ENCODE results near the gene KDM5A. TPM values are rescaled to one million over a fixed set of nuclear protein-coding genes. Genes with fewer than 3 reads are reported as not detected.
"Not testable (repeated sequence)": the region's sequence is repeated elsewhere in the genome, so short reads cannot be mapped to it uniquely, and the experiment has no call there.

KDM5A gene
- total and polyA plus RNA-seq, 10 of the 15 experiments (the other 5 are each of a cell fraction or from before 2014, with no cell fraction given): 9.0 to 59.9 (median 27.7) TPM

DNA sequence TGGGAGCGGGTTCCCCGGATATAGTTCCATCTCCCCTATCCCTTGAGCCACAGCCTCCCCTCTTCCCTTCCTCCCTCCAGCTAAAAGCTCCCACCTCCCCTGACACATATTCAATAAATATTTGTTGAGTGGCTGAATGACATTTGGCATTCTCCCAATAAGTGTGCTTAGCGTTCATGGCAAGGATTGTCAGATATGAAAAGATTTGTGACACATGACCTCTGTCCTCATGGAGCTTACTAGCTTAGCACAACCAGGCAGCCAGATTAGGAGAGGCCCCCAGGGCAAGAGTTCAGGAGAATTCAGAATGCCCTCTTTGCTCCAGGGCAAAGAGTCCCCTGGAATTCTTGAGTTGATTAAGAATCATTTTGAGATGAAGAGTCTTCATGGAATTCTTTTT is 152.7 kb downstream of the KDM5A start:
- no peaks in the 10 kb centered on the region for H3K36me3 ChIP-seq (ENCODE audit: control insufficient read depth in 2 of 2, insufficient read depth in 2 of 2, low read length in 1 of 2)
- CTCF ChIA-PET: no interaction called here
- SMC1A ChIA-PET (ENCODE audit: uncharacterized antibody, unreplicated experiment): interaction anchor here (0.7 kb wide), 1 partner anchor 14 kb away, joined by 3 read pairs; no protein-coding TSS in a partner anchor
- no peak for FAIRE-seq
- intact Hi-C loops (cut with micrococcal nuclease; ENCODE audit: unreplicated experiment): no loop called here
- 88% methylated on average over 3 of the region's 3 CpGs for WGBS (ENCODE audit: insufficient coverage, insufficient replicate concordance, low lambda C conversion rate, missing lambda C conversion rate)
- no TSS peak for BruUV-seq (replicated peaks)
- no peak overlapping the region for H3K4me3 ChIP-seq
- RAD21 ChIA-PET (ENCODE audit: unreplicated experiment): no interaction called here
- H3K79me2 ChIP-seq (ENCODE audit: control insufficient read depth, insufficient read depth, low read length): no peaks in the 10 kb centered on the region
- no peak for DNase-seq (ENCODE audit: low read depth, low spot score)
- POLR2A ChIA-PET: no interaction called here
- H3K4me2 ChIP-seq (ENCODE audit: control insufficient read depth, insufficient read depth): no peak overlapping the region
- H3K27me3 ChIP-seq (replicated peaks in 1 of 2; ENCODE audit: control insufficient read depth in 2 of 2, insufficient read depth in 2 of 2, low read length in 1 of 2): no peaks in the 10 kb centered on the region
- peaks cover 6% of the 10 kb centered on the region; the same call in 2 of the 3 replicates for H3K9me3 ChIP-seq (replicated peaks; ENCODE audit: control insufficient read depth, insufficient read depth, low read length)
- no peak overlapping the region for H2AFZ ChIP-seq (ENCODE audit: control insufficient read depth, low read depth, low read length)
- H3K4me1 ChIP-seq (ENCODE audit: control insufficient read depth, insufficient read depth, low read length): no peaks in the 10 kb centered on the region
- no peak overlapping the region for H3K9ac ChIP-seq (ENCODE audit: control insufficient read depth, insufficient read depth, low read length)
- in situ Hi-C loops (cut with MboI): no loop called here
- no peak for TF ChIP-seq FOS (IDR thresholded peaks at IDR 0.05; ENCODE audit: borderline replicate concordance, extremely low read depth, insufficient read length)
- no peak for TF ChIP-seq IRF4 (IDR thresholded peaks at IDR 0.05; ENCODE audit: low read depth, low read length)
- TF ChIP-seq SMAD5 (IDR thresholded peaks at IDR 0.05; ENCODE audit: low read depth): no peak
- no peak for TF ChIP-seq STAT1 (conservative IDR thresholded peaks at IDR 0.05)
- no peak for TF ChIP-seq KAT2A (conservative IDR thresholded peaks at IDR 0.05; ENCODE audit: control insufficient read depth, low read depth, low read length)
- TF ChIP-seq NFXL1 (IDR thresholded peaks at IDR 0.05; ENCODE audit: borderline replicate concordance): no peak
- no peaks in the 10 kb centered on the region for H4K20me1 ChIP-seq (ENCODE audit: control insufficient read depth, insufficient read depth)
- no peak for ATAC-seq
- no peak overlapping the region for H3K27ac ChIP-seq (ENCODE audit: control insufficient read depth, insufficient read depth)

DNA sequence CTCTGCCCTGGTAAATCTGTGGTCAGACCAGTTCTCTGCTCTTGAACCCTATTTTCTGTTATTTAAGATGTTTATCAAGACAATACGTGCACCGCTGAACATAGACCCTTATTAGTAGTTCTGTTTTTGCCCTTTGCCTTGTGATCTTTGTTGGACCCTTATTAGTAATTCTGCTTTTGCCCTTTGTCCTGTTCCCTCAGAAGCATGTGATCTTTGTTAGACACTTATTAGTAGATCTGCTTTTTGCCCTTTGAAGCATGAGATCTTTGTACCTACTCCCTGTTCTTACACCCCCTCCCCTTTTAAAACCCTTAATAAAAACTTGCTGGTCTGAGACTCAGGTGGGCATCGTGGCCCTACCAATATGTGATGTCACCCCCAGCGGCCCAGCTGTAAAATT is 153.2 kb downstream of the KDM5A start:
- H2AFZ ChIP-seq (ENCODE audit: control insufficient read depth, low read depth, low read length); H3K9me3 ChIP-seq (replicated peaks; ENCODE audit: control insufficient read depth, insufficient read depth, low read length); H4K20me1 ChIP-seq (ENCODE audit: control insufficient read depth, insufficient read depth); H3K4me3 ChIP-seq; SMC1A ChIA-PET (ENCODE audit: uncharacterized antibody, unreplicated experiment); in situ Hi-C loops (cut with MboI); H3K4me1 ChIP-seq (ENCODE audit: control insufficient read depth, insufficient read depth, low read length); H3K36me3 ChIP-seq (ENCODE audit: control insufficient read depth in 2 of 2, insufficient read depth in 2 of 2, low read length in 1 of 2); ATAC-seq; intact Hi-C loops (cut with micrococcal nuclease; ENCODE audit: unreplicated experiment); H3K27ac ChIP-seq (ENCODE audit: control insufficient read depth, insufficient read depth); CTCF ChIA-PET; RAD21 ChIA-PET (ENCODE audit: unreplicated experiment); BruUV-seq (replicated peaks); DNase-seq (ENCODE audit: low read depth, low spot score); H3K27me3 ChIP-seq (replicated peaks in 1 of 2; ENCODE audit: control insufficient read depth in 2 of 2, insufficient read depth in 2 of 2, low read length in 1 of 2); FAIRE-seq; H3K79me2 ChIP-seq (ENCODE audit: control insufficient read depth, insufficient read depth, low read length); H3K4me2 ChIP-seq (ENCODE audit: control insufficient read depth, insufficient read depth); POLR2A ChIA-PET; H3K9ac ChIP-seq (ENCODE audit: control insufficient read depth, insufficient read depth, low read length): not testable (repeated sequence)
- WGBS (ENCODE audit: insufficient coverage, insufficient replicate concordance, low lambda C conversion rate, missing lambda C conversion rate): 53% methylated on average over 4 of the region's 4 CpGs
